Posterior cingulate gyrus (tissue), 11 donors: ENCODE results near the gene NKX6-2.
A peak's percentile ranks its signal among the peaks of the same experiment; 100 is the strongest.
"Not testable (repeated sequence)": the region's sequence is repeated elsewhere in the genome, so short reads cannot be mapped to it uniquely, and the experiment has no call there.

Experiments
- DNase-seq, 10 donors: peaks; one replicate each; pipeline versions ENCODE4 v3.0.0 to v3.0.0-alpha.2; 2020 to 2021; ENCODE audit warnings: mixed read lengths in 3 of 10
- intact Hi-C: fragments of 100-400 bp; cut with DNase I; formaldehyde crosslinking; loops from one replicate; pipeline ENCODE4 v1.15.1; 2023

Gene NKX6-2

GRCh38 chr10:132802048-132802447 lies 16.1 kb upstream of the NKX6-2 start:
- DNase-seq: peak in 1 of 10 donors; percentile 41
- intact Hi-C loops: no loop called here

GRCh38 chr10:132799865-132800264 lies 13.9 kb upstream of the NKX6-2 start:
- peak in 3 of 10 donors; percentile 9 to 58 (median 44) for DNase-seq
- intact Hi-C loops: no loop called here

- intact Hi-C loops: no loop called here
- DNase-seq: peak in 2 of 10 donors; percentile 39 to 84
Observed at GRCh38 chr10:132798876-132799275, 12.9 kb upstream of the NKX6-2 start.

GRCh38 chr10:132798403-132798802 lies 12.5 kb upstream of the NKX6-2 start:
- peak in 1 of 10 donors; percentile 76 for DNase-seq

GRCh38 chr10:132797986-132798385 lies 12.0 kb upstream of the NKX6-2 start:
- DNase-seq, intact Hi-C loops: not testable (repeated sequence)

More at GRCh38 chr10:132798403-132798802, 12.5 kb upstream of the NKX6-2 start:
- intact Hi-C loops: no loop called here

GRCh38 chr10:132796846-132797245 lies 10.9 kb upstream of the NKX6-2 start:
- intact Hi-C loops: no loop called here
- no peak for DNase-seq

- DNase-seq: no peak
- intact Hi-C loops: no loop called here
Observed at GRCh38 chr10:132793871-132794849, 8.2 kb upstream of the NKX6-2 start.

GRCh38 chr10:132793213-132793612 lies 7.3 kb upstream of the NKX6-2 start:
- intact Hi-C loops: no loop called here
- DNase-seq: no peak

GRCh38 chr10:132792796-132793195 lies 6.8 kb upstream of the NKX6-2 start:
- no peak for DNase-seq
- intact Hi-C loops: no loop called here

- intact Hi-C loops, DNase-seq: not testable (repeated sequence)
Observed at GRCh38 chr10:132792099-132792498, 6.2 kb upstream of the NKX6-2 start.

GRCh38 chr10:132790934-132791829 lies 5.2 kb upstream of the NKX6-2 start:
- DNase-seq: no peak
- intact Hi-C loops: no loop called here

- intact Hi-C loops: no loop called here
- DNase-seq: no peak
Observed at GRCh38 chr10:132790470-132790869, 4.5 kb upstream of the NKX6-2 start.

GRCh38 chr10:132789659-132790148 lies 3.8 kb upstream of the NKX6-2 start:
- DNase-seq: no peak
- intact Hi-C loops: loop anchor here (5.0 kb wide), 1 partner anchor 52 kb away; no protein-coding TSS in a partner anchor

GRCh38 chr10:132788831-132789219 lies 2.9 kb upstream of the NKX6-2 start:
- DNase-seq: no peak
- intact Hi-C loops: loop anchor here (1.0 to 5.0 kb wide), 2 partner anchors 52 to 135 kb away; no protein-coding TSS in a partner anchor

GRCh38 chr10:132788180-132788830 lies 2.4 kb upstream of the NKX6-2 start:
- DNase-seq: peak in 6 of 10 donors; percentile 49 to 95 (median 70)
- intact Hi-C loops: loop anchor here (1.0 to 5.0 kb wide), 2 partner anchors 51 to 134 kb away; no protein-coding TSS in a partner anchor

- DNase-seq: peak in 1 of 10 donors; percentile 60
- intact Hi-C loops: loop anchor here (1.0 to 5.0 kb wide), 2 partner anchors 50 to 133 kb away; no protein-coding TSS in a partner anchor
Observed at GRCh38 chr10:132787495-132788179, 1.7 kb upstream of the NKX6-2 start.

GRCh38 chr10:132786884-132787494 lies 1.0 kb upstream of the NKX6-2 start:
- intact Hi-C loops: loop anchor here (5.0 kb wide), 1 partner anchor 50 kb away; no protein-coding TSS in a partner anchor
- DNase-seq: peak in 1 of 10 donors; percentile 51

- intact Hi-C loops: loop anchor here (5.0 kb wide), 1 partner anchor 49 kb away; no protein-coding TSS in a partner anchor
- DNase-seq: peak in 1 of 10 donors; percentile 43
Observed at GRCh38 chr10:132786476-132786883, 533 bp upstream of the NKX6-2 start.
